RWPE2 (cell line): Measurements from ENCODE around the gene REX1BD.

Source experiments
- ATAC-seq: fragments of 200-7000 bp; cut with Tn5 transposase; 3 replicates; pipeline ENCODE4 v1.9.1; 2021; ENCODE audit warnings: low read depth
- DNase-seq: peaks from one replicate; pipeline ENCODE4 v3.0.0-alpha.2; 2020; ENCODE audit warnings: low spot score
- H3K27ac ChIP-seq: fragments of 450-650 bp; 2 replicates; pipeline ENCODE4 v1.5.1; 2017; ENCODE audit warnings: mild to moderate bottlenecking; ENCODE audit not compliant: poor library complexity, severe bottlenecking
- H3K27me3 ChIP-seq: fragments of 250-450 bp; sonication (Bioruptor Pico); 2 replicates; pipeline ENCODE4 v1.5.1; 2021; ENCODE audit warnings: mild to moderate bottlenecking, moderate library complexity; ENCODE audit not compliant: insufficient read depth, poor library complexity, severe bottlenecking
- H3K36me3 ChIP-seq: fragments of 250-450 bp; sonication (Bioruptor Pico); 2 replicates; pipeline ENCODE4 v1.5.1; 2020; ENCODE audit warnings: low read depth, mild to moderate bottlenecking, moderate library complexity
- H3K4me1 ChIP-seq: fragments of 250-450 bp; sonication (Bioruptor Pico); 2 replicates; pipeline ENCODE4 v1.5.1; 2021; ENCODE audit warnings: mild to moderate bottlenecking, moderate library complexity; ENCODE audit not compliant: insufficient read depth, poor library complexity, severe bottlenecking
- H3K4me3 ChIP-seq: fragments of 250-450 bp; sonication (Bioruptor Pico); 2 replicates; pipeline ENCODE4 v1.5.1; 2021; ENCODE audit warnings: mild to moderate bottlenecking, moderate library complexity; ENCODE audit not compliant: severe bottlenecking
- H3K9me3 ChIP-seq: fragments of 250-450 bp; sonication (Bioruptor Pico); 2 replicates; pipeline ENCODE4 v1.5.1; 2021; ENCODE audit warnings: mild to moderate bottlenecking, moderate library complexity; ENCODE audit not compliant: severe bottlenecking
- TF ChIP-seq, protein P1 (sequence below): fragments of 450-650 bp; IDR thresholded peaks from one replicate; pipeline ENCODE4 v1.5.1; 2017; ENCODE audit warnings: mild to moderate bottlenecking, moderate library complexity; ENCODE audit not compliant: poor library complexity, severe bottlenecking

REX1BD gene

DNA sequence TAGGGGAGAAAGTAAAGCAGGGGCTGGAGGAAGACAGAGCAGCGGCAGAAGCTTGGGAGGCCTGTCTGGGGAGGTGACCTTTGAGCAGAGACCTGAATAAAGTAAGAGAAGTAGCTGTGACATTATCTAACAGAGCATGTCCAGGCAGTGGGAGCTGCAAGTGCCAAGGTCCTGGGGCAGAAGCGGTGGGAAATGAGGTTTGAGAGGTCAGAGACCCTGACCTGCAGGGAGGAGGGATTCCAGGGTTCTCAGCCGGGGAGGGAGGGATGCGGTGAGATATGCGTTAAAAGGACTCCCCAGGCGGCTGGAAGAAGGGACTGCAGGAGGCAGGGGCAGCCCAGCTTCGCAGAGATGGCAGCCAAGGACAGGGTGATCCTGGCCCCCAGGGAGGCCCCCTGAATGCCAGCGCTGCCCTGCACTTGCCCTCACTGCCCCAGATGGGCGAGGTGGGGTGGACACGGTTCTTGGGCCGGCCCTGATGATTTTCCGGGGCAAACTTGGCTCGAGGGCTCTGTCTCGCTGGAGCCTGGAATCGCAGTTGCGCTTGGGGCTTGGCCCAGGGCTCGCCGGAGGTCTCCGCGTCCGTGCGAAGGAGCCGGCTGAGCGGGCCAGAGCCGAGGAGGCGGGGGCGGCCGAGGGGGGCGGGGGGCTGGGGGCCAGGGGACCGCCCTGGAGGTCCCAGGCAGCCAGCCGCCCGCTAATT is 14.8 kb downstream of the REX1BD start:
- TF ChIP-seq, protein P1, sequence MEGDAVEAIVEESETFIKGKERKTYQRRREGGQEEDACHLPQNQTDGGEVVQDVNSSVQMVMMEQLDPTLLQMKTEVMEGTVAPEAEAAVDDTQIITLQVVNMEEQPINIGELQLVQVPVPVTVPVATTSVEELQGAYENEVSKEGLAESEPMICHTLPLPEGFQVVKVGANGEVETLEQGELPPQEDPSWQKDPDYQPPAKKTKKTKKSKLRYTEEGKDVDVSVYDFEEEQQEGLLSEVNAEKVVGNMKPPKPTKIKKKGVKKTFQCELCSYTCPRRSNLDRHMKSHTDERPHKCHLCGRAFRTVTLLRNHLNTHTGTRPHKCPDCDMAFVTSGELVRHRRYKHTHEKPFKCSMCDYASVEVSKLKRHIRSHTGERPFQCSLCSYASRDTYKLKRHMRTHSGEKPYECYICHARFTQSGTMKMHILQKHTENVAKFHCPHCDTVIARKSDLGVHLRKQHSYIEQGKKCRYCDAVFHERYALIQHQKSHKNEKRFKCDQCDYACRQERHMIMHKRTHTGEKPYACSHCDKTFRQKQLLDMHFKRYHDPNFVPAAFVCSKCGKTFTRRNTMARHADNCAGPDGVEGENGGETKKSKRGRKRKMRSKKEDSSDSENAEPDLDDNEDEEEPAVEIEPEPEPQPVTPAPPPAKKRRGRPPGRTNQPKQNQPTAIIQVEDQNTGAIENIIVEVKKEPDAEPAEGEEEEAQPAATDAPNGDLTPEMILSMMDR, result no peak
- Histone ChIP-seq H3K4me1 (peaks cover 8% of the 10 kb centered on the region), H3K27me3 (peaks cover 29% of the 10 kb centered on the region), H3K4me3 (no peak overlapping the region), H3K27ac (no peak overlapping the region), H3K9me3 (no peaks in the 10 kb centered on the region), H3K36me3 (no peaks in the 10 kb centered on the region)
- ATAC-seq (0 out of 3 replicates have a peak, but pooled peaks have one; percentile 24), DNase-seq (peak; percentile 54)

DNA sequence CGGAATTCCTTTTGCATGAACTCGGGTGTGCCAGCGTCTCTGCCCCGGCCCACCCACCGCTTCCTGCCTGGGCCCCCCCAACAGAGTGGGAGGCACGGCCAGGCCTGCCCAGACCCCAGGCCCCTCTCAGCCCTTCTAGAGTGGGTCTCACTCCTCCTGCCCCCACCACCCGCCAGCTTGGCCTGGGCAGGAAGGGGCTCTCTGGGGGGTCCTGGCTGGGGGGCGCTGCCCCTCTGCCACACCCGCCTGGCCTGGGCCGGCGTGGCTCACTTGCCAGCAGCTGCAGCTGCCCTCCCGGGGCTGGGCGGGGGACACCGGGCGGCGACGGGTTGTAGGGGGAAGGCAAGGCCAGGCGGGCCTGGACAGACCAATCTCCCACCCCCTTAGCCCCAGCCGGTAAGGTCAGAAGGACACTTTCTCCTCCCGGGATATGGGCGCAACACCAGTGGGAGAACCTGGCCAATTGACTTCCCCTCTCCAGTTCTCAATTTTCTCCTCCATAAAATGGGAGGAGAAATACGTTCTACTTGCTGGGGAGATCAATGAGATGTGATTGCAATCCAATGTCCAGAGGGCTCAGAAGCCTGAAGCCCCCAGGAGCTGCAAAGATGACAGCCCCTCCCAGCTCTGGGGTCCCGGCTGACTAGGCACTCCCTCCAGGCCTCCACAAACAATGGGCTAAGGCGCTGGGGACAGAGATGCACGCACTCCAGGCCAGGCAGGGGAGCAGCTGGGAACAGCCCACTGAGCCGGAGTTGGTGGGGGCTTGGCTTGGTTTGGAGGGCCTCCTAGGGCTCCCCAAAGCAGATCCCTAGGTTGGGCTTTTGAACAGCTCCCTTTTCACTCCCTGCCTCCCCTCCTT is 15.6 kb downstream of the REX1BD start:
- H3K4me1 ChIP-seq, result peaks cover 8% of the 10 kb centered on the region
- ATAC-seq (no peak), DNase-seq (no peak)
- TF ChIP-seq, protein P1, result no peak
- no peak overlapping the region for H3K27ac ChIP-seq
- peaks cover 37% of the 10 kb centered on the region for H3K27me3 ChIP-seq
- no peak overlapping the region for H3K4me3 ChIP-seq
- H3K9me3 ChIP-seq, result no peaks in the 10 kb centered on the region
- H3K36me3 ChIP-seq, result no peaks in the 10 kb centered on the region

DNA sequence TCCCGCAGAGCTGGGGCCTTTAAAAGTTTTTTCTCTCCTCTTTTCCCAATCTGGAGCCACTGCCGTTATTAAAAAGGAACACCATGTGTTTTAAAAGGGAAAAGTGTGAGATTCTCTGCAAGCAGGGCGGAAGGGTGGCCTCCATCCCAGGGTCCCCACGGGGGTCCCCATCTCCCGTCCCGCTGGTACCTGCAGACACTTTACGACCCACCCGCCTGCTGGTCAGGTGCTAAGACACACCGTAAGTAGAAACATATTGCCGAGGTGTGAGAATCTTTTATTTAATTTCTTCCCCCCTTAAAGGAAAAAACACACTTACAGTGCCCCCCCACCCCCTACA is 16.2 kb downstream of the REX1BD start:
- H3K4me1 ChIP-seq, result peaks cover 8% of the 10 kb centered on the region
- TF ChIP-seq, protein P1, result no peak
- ATAC-seq (no peak), DNase-seq (no peak)
- H3K4me3 ChIP-seq, result no peak overlapping the region
- H3K9me3 ChIP-seq, result no peaks in the 10 kb centered on the region
- H3K36me3 ChIP-seq, result no peaks in the 10 kb centered on the region
- H3K27me3 ChIP-seq, result peaks cover 43% of the 10 kb centered on the region
- H3K27ac ChIP-seq, result no peak overlapping the region

DNA sequence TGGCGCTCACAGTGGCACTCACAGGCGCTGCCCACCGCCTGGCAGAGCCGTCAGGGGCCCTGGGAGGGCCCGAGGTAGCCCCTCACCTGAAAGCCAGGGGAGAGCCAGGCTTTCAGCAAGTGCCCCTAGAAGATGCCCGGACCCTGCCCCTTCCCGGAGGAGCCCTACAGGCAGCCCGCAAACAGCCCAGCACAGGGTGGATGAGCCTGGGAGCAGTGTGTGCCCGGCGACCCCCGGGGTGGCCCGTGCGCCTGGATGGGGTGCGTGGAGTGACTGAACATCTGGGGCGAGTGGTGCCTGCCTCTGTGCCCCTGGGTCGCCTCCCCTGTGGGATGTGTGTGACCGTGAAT is 16.6 kb downstream of the REX1BD start:
- H3K27me3 ChIP-seq, result peaks cover 47% of the 10 kb centered on the region
- DNase-seq (peak; percentile 52), ATAC-seq (no peak)
- H3K4me3 ChIP-seq, result no peak overlapping the region
- H3K9me3 ChIP-seq, result no peaks in the 10 kb centered on the region
- no peak overlapping the region for H3K27ac ChIP-seq
- H3K36me3 ChIP-seq, result no peaks in the 10 kb centered on the region
- H3K4me1 ChIP-seq, result peaks cover 8% of the 10 kb centered on the region
- TF ChIP-seq, protein P1, result no peak
